ENCODE measurements around the gene FADS2. TPM values are rescaled to one million over a fixed set of nuclear protein-coding genes. Genes with fewer than 3 reads are reported as not detected.

The FADS2 gene
- total RNA-seq, 1 experiment from 2014 or later, result 36.3 TPM

DNA sequence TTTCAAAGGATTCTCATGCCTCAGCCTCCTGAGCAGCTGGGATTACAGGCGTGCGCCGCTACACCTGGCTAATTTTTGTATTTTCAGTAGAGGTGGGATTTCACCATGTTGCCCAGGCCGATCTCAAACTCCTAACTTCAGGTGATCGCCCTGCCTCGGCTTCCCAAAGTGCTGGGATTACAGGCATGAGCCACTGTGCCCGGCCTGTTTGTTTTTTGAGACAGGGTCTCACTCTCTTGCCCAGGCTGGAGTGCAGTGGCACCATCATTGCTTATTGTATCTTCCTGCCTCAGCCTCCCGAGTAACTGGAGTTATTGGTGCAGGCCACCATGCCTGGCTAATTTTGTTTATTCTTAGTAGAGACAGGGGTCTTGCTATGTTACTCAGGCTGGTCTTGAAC lies 8.1 kb downstream of the FADS2 start:
- Histone ChIP-seq H3K4me1 (no peaks in the 10 kb centered on the region), H3K4me3 (ENCODE audit: low read depth, low read length) (no peak overlapping the region), H3K9me3 (no peaks in the 10 kb centered on the region), H3K27me3 (replicated peaks; ENCODE audit: control insufficient read depth, insufficient read depth, low read length) (no peaks in the 10 kb centered on the region), H3K36me3 (ENCODE audit: control insufficient read depth, insufficient read depth, low read length) (no peaks in the 10 kb centered on the region)
- TF ChIP-seq, protein P1, sequence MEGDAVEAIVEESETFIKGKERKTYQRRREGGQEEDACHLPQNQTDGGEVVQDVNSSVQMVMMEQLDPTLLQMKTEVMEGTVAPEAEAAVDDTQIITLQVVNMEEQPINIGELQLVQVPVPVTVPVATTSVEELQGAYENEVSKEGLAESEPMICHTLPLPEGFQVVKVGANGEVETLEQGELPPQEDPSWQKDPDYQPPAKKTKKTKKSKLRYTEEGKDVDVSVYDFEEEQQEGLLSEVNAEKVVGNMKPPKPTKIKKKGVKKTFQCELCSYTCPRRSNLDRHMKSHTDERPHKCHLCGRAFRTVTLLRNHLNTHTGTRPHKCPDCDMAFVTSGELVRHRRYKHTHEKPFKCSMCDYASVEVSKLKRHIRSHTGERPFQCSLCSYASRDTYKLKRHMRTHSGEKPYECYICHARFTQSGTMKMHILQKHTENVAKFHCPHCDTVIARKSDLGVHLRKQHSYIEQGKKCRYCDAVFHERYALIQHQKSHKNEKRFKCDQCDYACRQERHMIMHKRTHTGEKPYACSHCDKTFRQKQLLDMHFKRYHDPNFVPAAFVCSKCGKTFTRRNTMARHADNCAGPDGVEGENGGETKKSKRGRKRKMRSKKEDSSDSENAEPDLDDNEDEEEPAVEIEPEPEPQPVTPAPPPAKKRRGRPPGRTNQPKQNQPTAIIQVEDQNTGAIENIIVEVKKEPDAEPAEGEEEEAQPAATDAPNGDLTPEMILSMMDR (IDR thresholded peaks at IDR 0.05; ENCODE audit: insufficient read depth in 1 of 2, low read depth in 1 of 2, low read length in 1 of 2, severe bottlenecking in 1 of 2, unreplicated experiment in 1 of 2), result no peak
- ChIA-PET CTCF (no interaction called here), POLR2A (no interaction called here)
- Mint-ChIP-seq H3K27me3 (ENCODE audit: insufficient read depth, unreplicated experiment) (no peaks in the 10 kb centered on the region), H3K4me3 (ENCODE audit: unreplicated experiment) (no peak overlapping the region), H3K4me1 (ENCODE audit: low read depth, unreplicated experiment) (no peaks in the 10 kb centered on the region), H3K27ac (ENCODE audit: unreplicated experiment) (no peak overlapping the region), H3K36me3 (ENCODE audit: insufficient read depth, unreplicated experiment) (peaks cover 5% of the 10 kb centered on the region), H3K9me3 (ENCODE audit: unreplicated experiment) (no peaks in the 10 kb centered on the region)
- intact Hi-C loops (cut with micrococcal nuclease; ENCODE audit: unreplicated experiment), result no loop called here
- no peak for DNase-seq
- BruUV-seq (replicated peaks), result no TSS peak

DNA sequence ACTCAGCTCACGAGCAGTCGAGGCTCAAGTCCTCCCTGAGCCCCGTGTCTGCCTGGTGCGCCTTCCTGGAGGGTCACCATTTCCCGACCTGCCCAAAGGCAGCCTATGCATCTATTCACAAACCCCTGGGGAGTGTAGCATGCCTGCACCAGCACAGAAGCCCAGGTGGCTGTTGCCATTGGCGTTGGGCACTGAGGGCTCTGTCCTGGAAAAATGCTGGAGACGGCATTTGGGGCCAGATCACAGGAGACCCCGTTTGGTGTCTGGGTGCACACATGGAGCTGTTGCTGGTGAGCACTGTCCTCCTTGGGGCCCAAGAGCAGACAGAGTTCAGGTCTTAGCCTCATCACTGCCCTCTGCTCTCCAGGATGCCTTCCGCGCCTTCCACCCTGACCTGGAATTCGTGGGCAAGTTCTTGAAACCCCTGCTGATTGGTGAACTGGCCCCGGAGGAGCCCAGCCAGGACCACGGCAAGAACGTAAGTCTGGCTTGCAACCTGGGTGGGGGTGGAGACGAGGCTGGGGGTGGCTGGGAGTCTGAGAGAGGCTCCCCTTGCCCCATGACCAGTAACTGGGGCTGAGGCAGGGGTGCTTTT lies 9.4 kb downstream of the FADS2 start:
- POLR2A ChIA-PET, result no interaction called here

DNA sequence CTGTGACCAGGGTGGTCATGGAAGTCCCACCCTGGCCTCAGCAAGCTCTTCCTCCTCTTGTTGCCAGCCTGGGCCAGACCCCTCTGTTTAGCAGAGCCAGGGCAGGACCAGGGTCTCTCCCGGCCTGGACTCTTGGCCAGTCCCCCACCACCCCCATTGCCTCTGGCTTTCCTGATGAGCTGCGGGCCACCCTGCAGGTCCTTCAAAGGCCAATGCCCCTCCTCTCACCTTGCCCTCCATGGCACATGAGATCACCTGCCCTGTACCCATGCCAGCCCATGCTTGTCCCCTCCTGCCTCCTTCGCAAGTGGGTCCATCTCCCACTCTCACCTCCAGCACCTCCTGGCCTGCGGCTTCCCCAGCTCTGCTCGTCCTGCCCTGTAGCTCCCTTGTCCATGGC lies 10.4 kb downstream of the FADS2 start:
- no peak for DNase-seq
- Histone ChIP-seq H3K4me3 (ENCODE audit: low read depth, low read length) (no peak overlapping the region), H3K9me3 (no peaks in the 10 kb centered on the region), H3K4me1 (no peaks in the 10 kb centered on the region), H3K27me3 (replicated peaks; ENCODE audit: control insufficient read depth, insufficient read depth, low read length) (no peaks in the 10 kb centered on the region), H3K36me3 (ENCODE audit: control insufficient read depth, insufficient read depth, low read length) (peaks cover 2% of the 10 kb centered on the region; the same call in 1 of the 2 replicates)
- Mint-ChIP-seq H3K4me3 (ENCODE audit: unreplicated experiment) (no peak overlapping the region), H3K9me3 (ENCODE audit: unreplicated experiment) (no peaks in the 10 kb centered on the region), H3K36me3 (ENCODE audit: insufficient read depth, unreplicated experiment) (peaks cover 9% of the 10 kb centered on the region), H3K4me1 (ENCODE audit: low read depth, unreplicated experiment) (no peaks in the 10 kb centered on the region), H3K27me3 (ENCODE audit: insufficient read depth, unreplicated experiment) (no peaks in the 10 kb centered on the region), H3K27ac (ENCODE audit: unreplicated experiment) (no peak overlapping the region)
- TF ChIP-seq, protein P1 (IDR thresholded peaks at IDR 0.05; ENCODE audit: insufficient read depth in 1 of 2, low read depth in 1 of 2, low read length in 1 of 2, severe bottlenecking in 1 of 2, unreplicated experiment in 1 of 2), result no peak
- intact Hi-C loops (cut with micrococcal nuclease; ENCODE audit: unreplicated experiment), result no loop called here
- ChIA-PET CTCF (no interaction called here), POLR2A (no interaction called here)
- no TSS peak for BruUV-seq (replicated peaks)

More for the DNA sequence above, 9.4 kb downstream of the FADS2 start:
- CTCF ChIA-PET, result no interaction called here
- Histone ChIP-seq H3K4me1 (no peaks in the 10 kb centered on the region), H3K4me3 (ENCODE audit: low read depth, low read length) (no peak overlapping the region), H3K27me3 (replicated peaks; ENCODE audit: control insufficient read depth, insufficient read depth, low read length) (no peaks in the 10 kb centered on the region), H3K9me3 (no peaks in the 10 kb centered on the region), H3K36me3 (ENCODE audit: control insufficient read depth, insufficient read depth, low read length) (peaks cover 2% of the 10 kb centered on the region; the same call in 1 of the 2 replicates)
- intact Hi-C loops (cut with micrococcal nuclease; ENCODE audit: unreplicated experiment), result no loop called here
- BruUV-seq (replicated peaks), result no TSS peak
- no peak for DNase-seq
- Mint-ChIP-seq H3K9me3 (ENCODE audit: unreplicated experiment) (no peaks in the 10 kb centered on the region), H3K4me3 (ENCODE audit: unreplicated experiment) (no peak overlapping the region), H3K27me3 (ENCODE audit: insufficient read depth, unreplicated experiment) (no peaks in the 10 kb centered on the region), H3K36me3 (ENCODE audit: insufficient read depth, unreplicated experiment) (peaks cover 5% of the 10 kb centered on the region), H3K27ac (ENCODE audit: unreplicated experiment) (no peak overlapping the region), H3K4me1 (ENCODE audit: low read depth, unreplicated experiment) (no peaks in the 10 kb centered on the region)
- TF ChIP-seq, protein P1 (IDR thresholded peaks at IDR 0.05; ENCODE audit: insufficient read depth in 1 of 2, low read depth in 1 of 2, low read length in 1 of 2, severe bottlenecking in 1 of 2, unreplicated experiment in 1 of 2), result no peak

All from Caco-2 (cell line).